ENCODE data around the gene CNNM4.

CNNM4 gene

DNA sequence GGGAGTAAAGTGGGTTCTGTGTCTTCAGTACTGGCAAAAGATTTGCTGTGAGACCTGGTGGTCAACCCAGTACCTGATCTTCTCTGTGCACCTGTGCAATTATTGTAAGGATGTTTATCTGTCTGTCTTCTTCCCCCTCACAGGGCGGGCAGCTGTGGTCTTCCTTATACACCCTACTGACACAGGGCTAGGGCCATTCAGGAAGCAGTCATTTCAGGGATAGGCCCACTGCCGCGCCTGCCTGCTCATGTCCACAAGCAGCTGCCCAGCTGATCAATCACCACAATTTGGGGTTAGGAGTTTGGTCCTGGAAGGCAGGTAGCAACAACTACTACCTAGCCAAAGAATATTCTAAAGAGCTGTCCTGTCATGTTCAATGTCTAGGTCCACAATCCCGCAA, 1.2 kb upstream of the CNNM4 start:
- TF ChIP-seq, protein P1, sequence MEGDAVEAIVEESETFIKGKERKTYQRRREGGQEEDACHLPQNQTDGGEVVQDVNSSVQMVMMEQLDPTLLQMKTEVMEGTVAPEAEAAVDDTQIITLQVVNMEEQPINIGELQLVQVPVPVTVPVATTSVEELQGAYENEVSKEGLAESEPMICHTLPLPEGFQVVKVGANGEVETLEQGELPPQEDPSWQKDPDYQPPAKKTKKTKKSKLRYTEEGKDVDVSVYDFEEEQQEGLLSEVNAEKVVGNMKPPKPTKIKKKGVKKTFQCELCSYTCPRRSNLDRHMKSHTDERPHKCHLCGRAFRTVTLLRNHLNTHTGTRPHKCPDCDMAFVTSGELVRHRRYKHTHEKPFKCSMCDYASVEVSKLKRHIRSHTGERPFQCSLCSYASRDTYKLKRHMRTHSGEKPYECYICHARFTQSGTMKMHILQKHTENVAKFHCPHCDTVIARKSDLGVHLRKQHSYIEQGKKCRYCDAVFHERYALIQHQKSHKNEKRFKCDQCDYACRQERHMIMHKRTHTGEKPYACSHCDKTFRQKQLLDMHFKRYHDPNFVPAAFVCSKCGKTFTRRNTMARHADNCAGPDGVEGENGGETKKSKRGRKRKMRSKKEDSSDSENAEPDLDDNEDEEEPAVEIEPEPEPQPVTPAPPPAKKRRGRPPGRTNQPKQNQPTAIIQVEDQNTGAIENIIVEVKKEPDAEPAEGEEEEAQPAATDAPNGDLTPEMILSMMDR (conservative IDR thresholded peaks at IDR 0.05) = no peak
- no peak for TF ChIP-seq ZFX (IDR thresholded peaks at IDR 0.05)
- H3K27ac ChIP-seq = peak overlapping the region; percentile 10; the same call in 1 of the 2 replicates

DNA sequence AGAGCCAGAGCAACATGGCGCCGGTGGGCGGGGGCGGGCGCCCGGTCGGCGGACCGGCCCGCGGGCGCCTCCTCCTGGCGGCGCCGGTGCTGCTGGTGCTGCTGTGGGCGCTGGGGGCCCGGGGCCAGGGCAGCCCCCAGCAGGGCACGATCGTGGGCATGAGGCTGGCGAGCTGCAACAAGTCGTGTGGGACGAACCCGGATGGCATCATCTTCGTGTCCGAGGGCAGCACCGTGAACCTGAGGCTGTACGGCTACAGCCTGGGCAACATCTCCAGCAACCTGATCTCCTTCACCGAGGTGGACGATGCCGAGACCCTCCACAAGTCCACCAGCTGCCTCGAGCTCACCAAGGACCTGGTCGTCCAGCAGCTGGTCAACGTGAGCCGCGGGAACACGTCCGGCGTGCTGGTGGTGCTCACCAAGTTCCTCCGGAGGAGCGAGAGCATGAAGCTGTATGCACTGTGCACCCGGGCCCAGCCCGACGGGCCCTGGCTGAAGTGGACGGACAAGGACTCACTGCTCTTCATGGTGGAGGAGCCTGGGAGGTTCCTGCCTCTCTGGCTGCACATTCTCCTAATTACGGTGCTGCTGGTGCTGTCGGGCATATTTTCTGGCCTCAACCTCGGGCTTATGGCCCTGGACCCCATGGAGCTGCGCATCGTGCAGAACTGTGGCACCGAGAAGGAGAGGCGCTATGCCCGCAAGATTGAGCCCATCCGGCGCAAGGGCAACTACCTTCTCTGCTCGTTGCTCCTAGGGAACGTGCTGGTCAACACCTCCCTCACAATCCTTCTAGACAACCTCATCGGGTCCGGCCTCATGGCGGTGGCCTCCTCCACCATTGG, 507 bp downstream of the CNNM4 start:
- H3K27ac ChIP-seq = peak overlapping the region; percentile 86
- TF ChIP-seq, protein P1 (conservative IDR thresholded peaks at IDR 0.05) = peak; percentile 82
- TF ChIP-seq ZFX (IDR thresholded peaks at IDR 0.05) = no peak

DNA sequence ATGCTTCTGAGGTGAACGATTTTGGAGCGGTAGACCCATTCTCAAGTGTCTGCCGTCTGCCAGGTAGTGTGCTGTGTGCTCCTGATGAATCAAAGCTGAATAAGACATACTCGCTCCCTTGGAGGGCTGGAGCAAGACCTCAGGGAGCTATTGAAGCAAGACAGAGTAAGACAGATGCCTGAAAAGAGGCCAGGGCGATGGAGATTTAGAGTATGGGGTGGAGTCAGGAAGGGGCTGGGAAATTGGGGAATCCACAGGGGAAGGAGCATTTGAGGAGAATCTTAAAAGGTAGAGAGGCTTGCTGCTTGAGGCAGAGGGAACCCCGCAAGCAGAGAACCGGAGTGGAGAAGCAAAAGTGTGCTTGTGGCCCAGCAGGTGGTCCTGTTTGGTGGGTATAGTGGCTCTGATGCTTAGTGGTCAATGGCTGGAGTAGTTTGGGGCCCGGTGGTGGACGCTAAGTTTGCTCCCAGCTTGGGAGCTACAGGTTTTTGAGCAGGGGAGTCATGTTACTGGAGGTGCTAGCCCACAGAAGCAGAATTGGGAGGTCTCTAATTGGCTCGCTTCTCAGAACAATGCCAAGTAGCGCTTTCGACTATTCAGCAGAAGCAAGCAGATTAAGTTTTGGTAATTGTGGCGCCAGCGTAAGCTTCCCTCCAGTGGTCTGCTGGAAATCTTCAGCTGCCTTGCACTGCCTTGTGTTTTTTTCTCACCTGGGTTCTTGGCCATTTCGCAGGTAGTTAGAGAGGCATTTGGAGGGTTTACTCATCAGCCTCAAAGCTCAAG, 2.0 kb downstream of the CNNM4 start:
- peak overlapping the region; percentile 86 for H3K27ac ChIP-seq
- no peak for TF ChIP-seq ZFX (IDR thresholded peaks at IDR 0.05)
- TF ChIP-seq, protein P1 (conservative IDR thresholded peaks at IDR 0.05) = no peak

DNA sequence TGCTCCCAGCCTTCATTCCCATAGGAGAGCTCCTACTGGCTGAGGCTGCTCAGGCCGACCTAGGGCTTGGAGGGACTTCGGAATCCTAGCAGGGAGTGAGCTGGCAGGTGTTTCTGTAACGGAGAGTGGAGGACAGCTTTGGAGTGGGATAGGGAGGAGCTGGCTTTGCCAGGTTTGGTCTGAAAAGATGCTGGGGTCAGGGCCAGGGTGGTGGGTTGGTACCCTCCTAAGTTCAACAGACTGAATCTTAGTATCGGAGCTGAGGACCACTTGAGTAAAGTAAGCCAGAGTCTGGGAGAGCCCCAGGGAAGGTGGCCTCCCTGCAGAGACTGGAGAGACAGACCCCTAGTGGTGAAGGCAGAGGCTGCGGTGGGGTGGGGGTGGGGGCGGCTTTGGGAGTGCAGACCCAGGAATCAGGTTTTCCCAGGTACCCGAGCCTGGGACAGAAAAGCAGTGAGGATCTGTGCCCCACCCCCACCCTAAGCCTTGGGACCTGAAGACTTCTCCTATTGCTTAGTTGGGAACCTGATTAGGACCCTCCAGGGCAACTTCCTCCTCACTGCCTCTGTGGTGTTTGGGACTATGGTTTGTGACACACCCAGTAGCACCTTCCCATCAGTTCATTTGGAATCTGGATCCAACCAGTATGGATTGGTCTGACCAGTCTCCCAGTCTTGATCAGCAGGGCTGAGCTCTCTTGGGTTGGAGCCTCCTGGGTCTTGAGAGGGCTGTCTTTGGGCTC, 3.0 kb downstream of the CNNM4 start:
- H3K27ac ChIP-seq = peak overlapping the region; percentile 86
- TF ChIP-seq, protein P1 (conservative IDR thresholded peaks at IDR 0.05) = no peak; the same call in 1 of the 2 replicates
- TF ChIP-seq ZFX (IDR thresholded peaks at IDR 0.05) = no peak

DNA sequence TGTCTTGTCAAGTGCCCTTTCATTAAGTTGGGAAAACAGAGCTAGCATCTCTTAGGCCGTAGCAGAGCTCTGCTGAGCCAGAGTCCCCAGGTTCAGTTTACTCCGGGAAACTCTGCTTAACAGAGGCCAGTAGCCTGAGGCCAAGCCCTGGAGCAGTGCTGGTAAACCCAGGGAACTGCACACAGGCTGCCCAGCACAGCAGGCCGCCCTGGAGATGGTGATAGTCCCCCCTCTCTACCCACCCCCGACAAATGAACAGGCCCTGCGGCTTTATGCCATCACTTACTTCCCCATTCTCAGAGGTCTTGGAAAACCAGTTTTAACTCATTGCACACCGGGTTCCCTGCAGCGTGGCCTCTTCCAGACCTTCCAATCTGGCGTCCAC, 3.5 kb downstream of the CNNM4 start:
- peak overlapping the region; percentile 86 for H3K27ac ChIP-seq
- TF ChIP-seq ZFX (IDR thresholded peaks at IDR 0.05) = no peak
- TF ChIP-seq, protein P1 (conservative IDR thresholded peaks at IDR 0.05) = no peak

DNA sequence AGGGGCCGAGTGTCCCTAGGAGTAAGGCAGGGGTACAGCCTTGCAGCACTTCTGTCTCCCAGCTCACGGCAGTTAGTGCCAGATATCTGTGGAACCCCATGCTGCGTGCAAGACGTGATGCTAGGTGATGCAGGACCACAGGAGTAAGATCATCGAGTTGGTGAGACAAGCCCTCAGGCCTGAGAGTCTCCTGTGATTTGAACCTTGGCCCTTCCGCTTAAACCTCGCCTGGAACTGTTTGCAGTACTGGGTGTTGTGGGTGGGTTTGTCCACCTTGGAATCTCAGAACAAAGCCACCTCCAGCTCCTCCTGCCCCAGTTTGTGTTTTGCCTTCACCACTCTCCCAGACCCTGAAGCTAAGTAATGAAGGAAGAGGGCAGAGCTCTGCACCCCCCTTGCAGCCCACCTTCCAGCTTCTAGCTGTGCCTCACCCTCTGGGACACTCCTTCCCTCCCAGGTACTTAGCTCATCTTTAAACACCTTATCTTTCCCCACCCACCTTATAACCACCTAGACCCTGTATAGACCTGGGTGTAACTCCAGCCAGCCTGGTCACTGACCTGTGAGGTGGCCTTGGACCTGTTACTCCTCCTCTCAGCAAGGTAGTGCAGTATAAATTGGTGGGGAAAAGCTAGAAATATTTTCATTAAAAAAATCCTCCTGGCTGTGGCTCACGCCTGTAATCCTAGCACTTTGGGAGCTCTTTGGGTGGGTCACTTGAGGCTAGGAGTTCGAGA, 6.6 kb downstream of the CNNM4 start:
- no peak for TF ChIP-seq ZFX (IDR thresholded peaks at IDR 0.05)
- TF ChIP-seq, protein P1 (conservative IDR thresholded peaks at IDR 0.05) = no peak
- no peak overlapping the region for H3K27ac ChIP-seq
